Type B pancreatic cell (in vitro differentiated cells): Measurements from ENCODE around the gene IQCK. TPM values are rescaled to one million over a fixed set of nuclear protein-coding genes. Genes with fewer than 3 reads are reported as not detected.
A peak's percentile ranks its signal among the peaks of the same experiment; 100 is the strongest.

Experiments used
- DNase-seq: peaks from one replicate; pipeline ENCODE4 v3.0.0; 2021; ENCODE audit warnings: mixed read lengths; ENCODE audit not compliant: unreplicated experiment; ENCODE audit errors: extremely low spot score
- H3K27ac Mint-ChIP-seq: 2 replicates; pipeline ENCODE4 v1.8.0; 2021; ENCODE audit warnings: mild to moderate bottlenecking, mixed read lengths
- H3K27me3 Mint-ChIP-seq: 2 replicates; pipeline ENCODE4 v1.8.0; 2021; ENCODE audit warnings: mixed read lengths
- H3K36me3 Mint-ChIP-seq: 2 replicates; pipeline ENCODE4 v1.8.0; 2021; ENCODE audit warnings: mixed read lengths
- H3K4me1 Mint-ChIP-seq: one replicate; pipeline ENCODE4 v1.8.0; 2021; ENCODE audit warnings: mixed read lengths; ENCODE audit not compliant: unreplicated experiment
- H3K4me3 Mint-ChIP-seq: 2 replicates; pipeline ENCODE4 v1.8.0; 2021; ENCODE audit warnings: mild to moderate bottlenecking, mixed read lengths
- H3K9me3 Mint-ChIP-seq: 2 replicates; pipeline ENCODE4 v1.8.0; 2021; ENCODE audit warnings: mixed read lengths
- CTCF ChIP-seq: fragments of 200-600 bp; sonication (generic); conservative IDR thresholded peaks from 2 replicates; pipeline ENCODE4 v1.5.0; 2021; ENCODE audit warnings: antibody characterized with exemption, mild to moderate bottlenecking
- total RNA-seq: library from RNA; stranded (reverse); gene quantifications from 2 replicates; pipeline ENCODE4 v1.2.1, GENCODE V29; 2021; ENCODE audit warnings: low replicate concordance

Gene IQCK
- total RNA-seq, 1 donor from 2014 or later, result 23.0 TPM

- Mint-ChIP-seq H3K4me3 (no peak overlapping the region), H3K27ac (peak overlapping the region; percentile 36), H3K4me1 (peaks cover 52% of the 10 kb centered on the region), H3K9me3 (no peaks in the 10 kb centered on the region), H3K36me3 (peaks cover 5% of the 10 kb centered on the region), H3K27me3 (no peaks in the 10 kb centered on the region)
- no peak for TF ChIP-seq CTCF
- no peak for DNase-seq
Measured at GRCh38 chr16:19746561-19746960, 28.5 kb downstream of the IQCK start.

GRCh38 chr16:19748389-19749168 lies 30.5 kb downstream of the IQCK start:
- Mint-ChIP-seq H3K4me1 (peaks cover 49% of the 10 kb centered on the region), H3K27me3 (no peaks in the 10 kb centered on the region), H3K27ac (peak overlapping the region; percentile 94), H3K4me3 (peak overlapping the region; percentile 79), H3K36me3 (peaks cover 5% of the 10 kb centered on the region), H3K9me3 (no peaks in the 10 kb centered on the region)
- no peak for DNase-seq
- TF ChIP-seq CTCF, result no peak

- peaks cover 45% of the 10 kb centered on the region for H3K4me1 Mint-ChIP-seq
- H3K9me3 Mint-ChIP-seq, result no peaks in the 10 kb centered on the region
Measured at GRCh38 chr16:19749571-19750080, 31.6 kb downstream of the IQCK start.

GRCh38 chr16:19751478-19752385 lies 33.7 kb downstream of the IQCK start:
- Mint-ChIP-seq H3K27me3 (no peaks in the 10 kb centered on the region), H3K9me3 (no peaks in the 10 kb centered on the region), H3K4me3 (peak overlapping the region; percentile 7), H3K27ac (peak overlapping the region; percentile 64), H3K4me1 (peaks cover 33% of the 10 kb centered on the region), H3K36me3 (peaks cover 9% of the 10 kb centered on the region)
- TF ChIP-seq CTCF, result no peak
- no peak for DNase-seq

More at GRCh38 chr16:19749571-19750080, 31.6 kb downstream of the IQCK start:
- no peak for TF ChIP-seq CTCF
- DNase-seq, result no peak
- Mint-ChIP-seq H3K36me3 (peaks cover 9% of the 10 kb centered on the region), H3K4me3 (peak overlapping the region; percentile 79), H3K27ac (peak overlapping the region; percentile 94), H3K27me3 (no peaks in the 10 kb centered on the region)

GRCh38 chr16:19753815-19754643 lies 36.0 kb downstream of the IQCK start:
- DNase-seq, result no peak
- no peak for TF ChIP-seq CTCF

More at GRCh38 chr16:19753815-19754643, 36.0 kb downstream of the IQCK start:
- no peaks in the 10 kb centered on the region for H3K9me3 Mint-ChIP-seq
- no peaks in the 10 kb centered on the region for H3K27me3 Mint-ChIP-seq
- H3K4me3 Mint-ChIP-seq, result no peak overlapping the region
- peak overlapping the region; percentile 82 for H3K27ac Mint-ChIP-seq
- H3K4me1 Mint-ChIP-seq, result peaks cover 22% of the 10 kb centered on the region
- H3K36me3 Mint-ChIP-seq, result peaks cover 6% of the 10 kb centered on the region
